ENCODE data around the gene CUTA.

- TF ChIP-seq POLR2AphosphoS5 (IDR thresholded peaks at IDR 0.05; ENCODE audit: borderline replicate concordance, low read depth, low read length) (no peak), EZH2 (IDR thresholded peaks at IDR 0.05) (no peak), FOXP2 (optimal IDR thresholded peaks at IDR 0.05; ENCODE audit: control extremely low read depth, extremely low read length, insufficient read depth) (no peak)
These were observed 45.3 kb downstream of the CUTA start for GRCh38 chr6:33372526-33373123.

Data from SK-N-MC (cell line).